Measurements from ENCODE around the gene GPX3.

The GPX3 gene

DNA sequence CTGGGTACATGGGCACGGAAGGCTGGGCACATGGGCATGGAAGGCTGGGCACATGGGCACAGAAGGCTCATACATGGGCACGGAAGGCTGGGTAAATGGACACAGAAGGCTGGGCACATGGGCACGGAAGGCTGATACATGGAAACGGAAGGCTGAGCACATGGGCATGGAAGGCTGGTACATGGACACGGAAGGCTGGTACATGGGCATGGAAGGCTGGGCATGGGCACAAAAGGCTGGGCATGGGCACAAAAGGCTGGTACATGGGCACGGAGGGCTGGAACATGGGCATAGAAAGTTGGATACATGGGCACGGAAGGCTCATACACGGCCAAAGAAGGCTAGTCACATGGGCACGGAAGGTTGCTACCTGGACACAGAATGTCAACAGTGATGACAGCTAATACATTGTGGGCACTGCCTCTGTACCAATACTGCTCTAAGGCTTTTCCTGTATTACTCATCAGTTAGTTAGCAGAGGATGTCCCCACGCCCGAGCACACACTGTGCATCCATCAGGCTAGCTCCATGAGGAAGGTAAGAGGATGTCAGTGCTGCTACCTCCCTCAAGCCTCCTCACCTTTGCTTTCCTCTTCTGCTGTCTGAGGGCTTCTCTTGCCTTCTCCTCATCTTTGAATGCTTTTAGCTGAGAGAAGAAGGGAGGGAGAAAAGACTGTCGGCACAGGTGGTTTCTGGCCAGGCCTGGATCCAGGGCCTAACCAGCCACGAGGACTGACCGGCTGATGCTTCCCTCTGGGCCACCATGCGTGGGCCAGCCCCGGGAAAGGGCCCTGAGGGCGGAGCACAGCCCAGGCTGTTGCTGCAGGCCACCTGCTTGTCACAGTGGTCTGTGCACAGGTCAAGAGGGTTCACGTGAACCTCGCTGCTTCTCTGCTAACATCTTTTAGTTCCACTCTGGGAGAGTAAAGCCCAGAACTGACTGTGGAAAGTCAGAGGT is 14.3 kb downstream of the GPX3 start:
- no peak for DNase-seq

DNA sequence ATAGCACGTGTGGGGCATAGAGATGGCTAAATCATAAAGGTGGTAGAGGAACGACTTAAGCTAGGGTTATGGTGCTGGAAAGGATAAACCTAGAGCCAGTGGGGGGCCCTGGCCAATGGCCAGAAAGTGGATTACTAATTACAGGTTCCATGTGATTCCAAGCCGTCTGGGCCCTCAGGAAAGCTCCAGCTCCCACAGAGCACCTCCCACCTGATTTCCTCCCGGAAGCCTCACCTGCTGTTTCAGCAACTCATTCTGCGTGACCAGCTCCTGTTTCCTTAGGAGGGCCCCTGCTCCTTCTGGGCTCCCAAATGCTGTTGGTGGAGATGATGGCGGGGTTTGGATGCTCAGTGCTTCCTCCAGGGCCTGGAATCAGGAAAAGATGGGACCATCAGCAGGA is 16.2 kb downstream of the GPX3 start:
- DNase-seq, result no peak

DNA sequence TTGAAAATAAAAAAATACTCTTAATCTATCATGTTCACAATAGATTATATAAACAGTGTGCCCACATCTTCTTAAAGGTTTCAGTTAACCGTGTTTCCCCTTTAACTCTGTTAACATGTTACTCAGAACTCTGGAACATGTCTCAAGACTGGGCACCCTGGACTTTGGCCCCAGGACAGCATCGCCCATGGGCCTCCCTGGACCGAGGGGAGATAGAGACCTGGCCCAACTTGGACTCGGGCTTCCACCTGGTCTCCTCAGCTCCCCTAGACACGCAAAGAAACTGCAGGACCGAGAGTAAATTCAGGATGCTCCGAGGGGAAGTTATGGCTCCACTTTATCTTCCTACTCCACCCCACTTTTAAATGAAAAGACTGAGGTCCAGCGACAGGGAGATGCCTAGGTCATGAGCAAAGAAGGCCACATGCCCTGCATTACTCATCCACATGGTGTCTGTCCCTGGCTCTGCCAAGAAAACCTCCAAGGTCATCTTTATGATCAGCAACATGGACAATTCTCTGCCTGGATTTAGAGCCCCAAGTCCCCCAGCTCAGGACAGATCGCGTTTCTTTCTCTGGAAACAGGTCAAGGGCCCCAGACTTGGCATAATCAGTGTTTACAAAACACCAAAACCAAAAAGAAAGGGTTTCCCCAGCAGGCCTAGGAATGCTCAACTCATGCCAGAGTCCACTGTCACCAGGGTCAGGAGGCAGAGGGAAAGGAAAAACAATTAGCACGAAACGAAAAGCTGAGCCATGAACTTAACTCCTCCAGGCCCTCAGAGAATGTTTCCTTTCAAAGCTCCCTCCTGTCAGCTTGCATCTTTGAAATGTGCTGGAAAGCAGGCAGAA is 17.4 kb downstream of the GPX3 start:
- DNase-seq, result no peak

DNA sequence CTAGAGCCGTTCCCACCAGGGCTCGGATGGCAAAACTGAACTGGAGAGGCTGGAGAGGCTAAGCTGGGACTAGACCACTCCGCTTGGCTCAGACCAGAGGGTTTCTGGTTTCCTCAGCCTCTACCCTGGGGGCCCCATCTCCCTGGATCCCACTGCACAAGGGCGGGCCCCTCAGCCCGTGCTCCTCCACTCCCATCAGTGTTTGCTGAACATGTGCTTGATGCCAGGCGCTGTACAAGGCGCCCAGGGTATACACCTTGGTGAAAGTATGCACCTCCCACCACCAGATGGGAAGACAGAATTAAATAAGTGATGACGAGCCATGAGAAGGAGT is 18.0 kb downstream of the GPX3 start:
- no peak for DNase-seq

DNA sequence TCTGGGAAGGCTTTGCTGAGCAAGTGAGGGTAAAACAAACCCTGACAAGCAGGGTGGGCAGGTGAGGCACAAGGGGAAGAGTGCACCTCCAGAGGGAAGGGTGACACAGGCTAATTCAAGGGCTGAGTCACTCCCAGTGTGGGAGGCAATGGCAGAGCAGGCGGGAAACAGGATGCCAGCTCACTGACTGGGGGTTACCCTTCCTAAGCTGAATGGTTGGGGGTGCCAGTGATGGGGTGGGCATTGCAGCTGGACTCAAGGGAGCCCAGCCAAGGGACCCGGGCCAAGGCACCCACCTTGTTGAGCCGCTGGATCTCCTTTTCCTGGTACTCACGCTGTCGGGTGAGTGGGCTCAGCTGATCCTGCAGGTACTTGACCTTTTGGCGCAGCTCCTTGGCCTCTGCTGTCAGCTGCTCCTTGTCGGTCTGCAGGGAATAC is 18.4 kb downstream of the GPX3 start:
- DNase-seq, result no peak

DNA sequence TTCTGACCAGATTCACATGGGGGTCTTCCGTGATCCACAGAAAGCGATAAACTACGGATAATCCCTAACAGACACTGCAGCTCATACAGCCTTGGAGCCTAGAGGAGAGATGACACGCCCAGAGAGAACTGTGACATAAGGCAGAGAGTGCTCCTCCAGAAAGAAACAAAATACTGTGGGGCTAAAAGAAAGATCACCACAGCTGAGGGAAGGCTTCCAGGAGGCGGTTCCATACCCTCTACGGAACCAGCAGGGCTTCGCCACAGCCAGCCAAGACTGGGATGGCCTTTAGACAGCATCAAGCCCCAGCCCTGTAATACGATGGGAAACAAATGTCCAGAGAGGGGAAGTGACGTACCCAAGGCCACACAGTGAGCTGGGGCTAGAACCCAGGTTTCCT is 19.3 kb downstream of the GPX3 start:
- no peak for DNase-seq

DNA sequence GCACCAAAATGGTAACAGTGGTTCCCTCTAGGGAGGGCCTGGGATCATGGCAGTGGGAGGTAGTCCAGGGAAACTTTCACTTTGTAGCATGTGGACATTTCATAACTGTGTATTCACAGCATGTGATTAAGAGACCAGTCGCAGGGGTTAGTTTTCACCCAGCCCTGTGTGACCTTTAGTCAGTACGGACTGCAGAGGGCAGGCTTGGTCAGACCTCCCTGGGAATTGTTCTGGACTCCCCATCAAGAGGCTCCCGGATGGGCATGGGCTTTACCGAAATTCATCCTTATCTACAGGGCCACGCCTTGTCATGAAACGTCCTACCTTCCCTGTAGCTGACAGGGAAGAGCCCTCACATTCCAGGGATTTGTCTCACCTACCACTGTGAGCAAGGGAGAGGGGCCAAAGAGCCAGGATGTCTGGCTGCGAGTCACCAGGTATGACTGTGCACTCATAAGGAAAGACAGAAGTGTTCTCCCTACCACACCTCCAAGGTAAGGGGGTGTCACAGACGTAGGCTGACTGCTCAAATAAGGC is 19.9 kb downstream of the GPX3 start:
- DNase-seq, result no peak

DNA sequence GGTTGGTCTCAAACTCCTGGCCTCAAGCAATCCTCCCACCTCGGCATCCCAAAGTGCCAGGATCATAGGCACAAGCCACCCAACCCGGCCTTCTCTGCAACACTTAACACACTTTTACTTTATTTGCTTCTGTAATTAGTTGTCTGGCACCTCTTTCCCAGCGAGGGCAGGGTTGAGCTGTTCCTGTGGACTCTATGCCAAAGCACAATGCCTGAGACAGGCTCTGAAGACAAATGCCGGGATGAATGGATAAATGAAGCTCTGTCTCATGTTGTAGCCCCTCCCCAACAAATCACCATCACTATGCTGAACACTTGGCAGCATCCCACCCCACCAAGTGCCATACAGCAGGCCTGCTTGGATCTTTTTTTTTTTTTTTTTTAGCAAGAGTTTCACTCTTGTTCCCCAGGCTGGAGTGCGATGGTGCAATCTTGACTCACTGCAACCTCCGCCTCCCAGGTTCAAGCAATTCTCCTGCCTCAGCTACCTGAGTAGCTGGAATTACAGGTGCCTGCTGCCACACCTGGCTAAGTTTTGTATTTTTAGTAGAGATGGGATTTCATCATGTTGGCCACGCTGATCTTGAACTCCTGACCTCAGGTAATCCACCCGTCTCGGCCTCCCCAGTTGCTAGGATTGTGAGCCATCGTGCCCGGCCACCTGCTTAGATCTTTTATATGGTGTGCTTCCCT is 21.3 kb downstream of the GPX3 start:
- no peak for DNase-seq

DNA sequence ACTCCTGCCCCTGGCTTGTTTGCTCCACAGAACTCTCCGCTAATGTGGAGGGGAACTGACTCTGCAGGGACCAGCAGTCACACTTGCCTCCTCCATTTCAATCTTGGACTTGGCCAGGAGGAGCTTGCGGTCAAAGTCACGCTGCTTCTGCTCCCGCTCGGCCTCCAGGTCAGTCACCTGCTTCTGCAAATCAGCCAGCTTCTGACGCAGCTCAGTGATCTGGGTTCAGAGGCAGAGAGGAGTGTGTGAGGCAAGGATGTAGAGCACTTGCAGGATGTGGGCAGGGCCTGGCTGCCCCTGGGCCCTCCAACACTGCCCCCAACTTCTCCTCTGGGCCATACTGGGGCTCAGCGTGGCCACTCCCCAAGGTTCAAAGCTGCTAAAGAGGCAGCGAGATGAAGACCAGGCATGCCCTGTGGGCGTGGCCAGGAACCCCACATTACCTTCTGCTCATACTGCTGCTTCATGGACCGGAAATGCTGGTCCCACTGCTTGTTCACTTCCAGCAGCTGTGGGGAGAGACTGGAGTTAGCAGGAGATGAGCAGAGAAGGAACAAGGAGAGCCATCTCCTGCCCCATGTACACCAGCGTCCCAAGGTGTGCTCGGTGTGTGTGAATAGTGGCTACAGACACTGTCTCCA is 22.2 kb downstream of the GPX3 start:
- DNase-seq, result no peak

DNA sequence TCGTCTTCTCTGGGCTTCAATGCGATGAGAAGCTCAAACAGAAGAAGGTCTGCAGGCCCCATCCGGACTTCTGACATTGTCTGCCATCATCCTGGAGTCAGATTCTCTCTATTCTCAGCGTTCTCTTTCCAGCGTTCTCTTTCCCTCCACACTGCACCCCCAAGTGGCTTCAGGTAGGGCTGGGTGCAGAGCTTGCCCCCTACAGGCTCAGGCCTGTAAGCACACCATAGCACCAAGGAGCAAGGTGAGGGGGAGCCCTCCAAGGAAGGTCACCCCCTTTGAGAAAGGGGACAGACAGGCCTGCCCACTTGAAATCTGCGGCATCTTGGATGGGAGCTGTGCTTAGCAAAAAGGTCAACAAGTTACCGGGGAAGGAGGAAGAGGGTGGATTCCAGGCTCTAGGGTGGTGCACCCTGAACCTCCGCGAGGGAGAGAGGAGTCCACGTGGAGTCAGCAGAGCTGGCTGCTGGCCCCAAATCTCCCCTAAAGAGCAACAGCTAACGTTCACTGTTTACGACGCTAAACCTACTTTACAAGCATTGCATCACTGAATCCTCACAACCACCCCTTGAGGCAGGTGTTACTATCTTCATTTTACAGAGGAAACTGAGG is 27.5 kb downstream of the GPX3 start:
- DNase-seq, result peak; percentile 69

DNA sequence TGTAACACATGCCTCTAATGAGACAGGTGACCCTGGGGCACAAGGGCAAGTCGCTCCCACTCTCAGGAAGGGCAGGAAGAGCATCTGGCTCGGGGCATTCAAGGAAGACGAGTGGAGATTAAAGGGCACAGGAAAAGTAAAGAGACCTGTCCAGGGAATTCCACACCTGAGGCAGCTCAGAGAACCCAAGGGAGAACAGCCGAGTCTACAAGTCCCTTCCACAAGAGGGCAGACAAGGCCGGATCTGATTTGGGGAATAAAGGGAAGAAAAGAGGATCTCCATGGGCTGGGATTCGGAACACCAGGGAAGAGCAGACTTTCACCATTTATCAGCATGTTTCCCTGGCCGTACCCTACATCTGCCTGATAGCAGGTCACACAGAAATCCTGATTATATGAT is 28.1 kb downstream of the GPX3 start:
- DNase-seq, result no peak

DNA sequence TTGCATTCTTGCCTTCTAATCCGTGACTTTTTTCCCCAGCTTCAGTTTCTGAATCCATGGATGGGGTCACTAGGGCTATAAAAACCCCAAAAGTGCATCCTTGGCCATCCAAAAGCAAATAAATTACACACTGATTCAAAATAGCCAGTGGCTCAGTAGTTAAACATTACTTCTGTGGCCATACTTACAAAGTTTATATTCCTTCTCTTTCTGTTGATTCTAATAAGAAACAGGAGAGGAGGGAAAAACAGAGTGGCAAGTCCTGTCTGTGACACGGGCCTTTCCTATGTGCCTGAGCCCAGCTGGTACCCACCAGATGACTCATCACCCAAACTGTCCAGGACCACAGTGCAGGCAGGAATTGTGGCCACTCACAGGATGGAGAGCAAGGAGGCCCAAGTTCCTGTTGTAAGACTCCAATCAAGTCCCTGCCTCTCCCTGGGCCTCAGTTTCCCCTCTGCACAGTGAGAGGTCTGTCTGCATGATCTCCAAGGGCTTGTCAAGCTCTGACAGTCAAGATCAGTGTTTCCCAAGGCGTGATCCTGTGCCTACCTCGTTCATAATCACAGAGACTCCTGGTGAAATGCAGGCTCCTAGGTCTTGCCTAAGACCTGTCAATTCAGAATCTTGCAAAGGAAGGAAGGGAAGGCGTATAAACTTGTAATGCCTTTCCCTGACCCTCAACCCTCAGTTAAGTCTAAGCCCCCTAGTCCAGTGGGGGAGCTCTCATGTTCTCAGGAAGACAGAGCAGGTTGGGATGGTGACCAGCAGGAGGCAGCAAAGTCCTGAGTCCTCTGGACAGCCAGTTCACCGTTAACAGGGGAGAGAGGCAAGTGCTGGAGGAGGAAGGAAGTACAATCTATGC is 30.9 kb downstream of the GPX3 start:
- DNase-seq, result peak; percentile 94

DNA sequence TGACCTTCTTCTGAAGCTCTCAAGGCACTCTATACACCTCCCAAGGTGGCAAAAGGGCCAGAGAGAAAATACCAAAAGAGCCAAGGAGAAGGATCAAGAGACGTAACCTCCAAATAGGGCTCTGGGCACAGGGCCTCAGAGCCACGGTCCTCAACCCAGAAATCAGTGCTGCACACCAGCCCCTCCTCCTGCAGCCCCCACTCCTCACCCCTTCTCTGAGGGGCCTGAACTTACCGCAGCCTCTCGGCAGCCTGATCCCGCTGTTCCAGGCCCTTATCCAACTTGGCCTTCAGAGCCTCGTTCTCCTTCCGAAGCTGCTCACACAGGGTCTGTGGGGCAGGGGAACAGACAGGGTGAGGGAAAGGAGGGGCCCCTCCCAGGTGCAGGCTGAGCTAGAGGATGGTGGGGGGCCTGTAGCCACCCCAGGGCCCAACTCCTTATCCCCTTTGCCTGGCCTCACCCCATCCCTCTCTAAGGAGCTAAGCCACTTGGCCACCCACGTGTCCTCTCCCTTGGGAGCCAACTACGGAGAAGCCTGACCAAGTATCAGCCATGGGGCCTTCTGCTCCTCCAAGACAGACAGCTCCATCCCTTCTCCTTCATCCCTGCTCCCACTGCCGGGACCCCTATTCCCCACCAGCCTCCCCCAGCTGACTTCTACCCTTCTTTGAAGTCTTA is 31.7 kb downstream of the GPX3 start:
- DNase-seq, result no peak

DNA sequence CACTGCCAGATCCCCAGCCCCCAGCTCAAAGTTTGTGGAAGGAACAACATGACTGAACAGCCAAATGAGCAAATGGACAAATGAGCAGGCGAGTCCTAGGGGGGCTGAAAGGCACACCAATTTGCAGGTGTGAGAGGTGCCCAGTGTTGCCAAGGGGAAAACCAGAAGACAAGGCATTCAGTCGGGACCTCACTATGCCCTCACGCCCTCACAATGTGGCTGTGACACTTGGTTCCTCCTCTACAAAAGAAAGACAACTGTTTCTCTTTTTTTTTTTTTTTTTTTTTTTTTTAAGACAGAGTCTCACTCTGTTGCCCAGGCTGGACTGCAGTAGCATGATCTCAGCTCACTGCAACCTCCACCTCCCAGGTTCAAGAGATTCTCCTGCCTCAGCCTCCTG is 32.4 kb downstream of the GPX3 start:
- DNase-seq, result no peak

DNA sequence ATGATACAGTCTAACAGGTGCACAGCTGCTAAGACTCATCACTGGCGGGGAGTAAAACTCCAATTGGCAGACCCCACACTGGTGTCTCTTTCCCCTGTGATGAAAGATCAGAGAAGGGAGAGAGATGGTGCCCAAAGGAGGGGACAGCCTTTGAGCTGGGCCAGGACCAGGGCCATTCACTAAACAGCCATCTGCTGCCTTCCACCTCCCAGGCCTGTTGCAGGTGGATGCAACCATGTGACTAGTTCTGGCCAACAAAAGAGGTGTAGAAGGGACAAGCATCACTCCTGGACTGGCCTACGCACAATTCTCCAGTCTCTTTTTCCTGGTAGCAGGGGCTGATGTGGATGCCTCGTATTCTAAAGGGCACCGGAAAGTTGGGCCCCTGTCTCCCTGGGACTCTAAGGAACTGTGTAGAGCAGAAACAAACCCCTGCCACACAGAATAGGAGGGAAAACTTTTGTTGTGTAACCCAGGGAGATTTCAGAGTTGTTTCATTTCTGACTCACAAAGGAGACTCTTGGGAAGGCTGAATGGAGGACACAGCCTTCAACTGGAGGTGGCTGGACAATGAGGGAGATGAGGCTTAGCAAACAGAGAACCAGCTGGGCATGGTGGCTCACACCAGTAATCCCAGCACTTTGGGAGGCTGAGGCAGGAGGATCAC is 33.5 kb downstream of the GPX3 start:
- no peak for DNase-seq

DNA sequence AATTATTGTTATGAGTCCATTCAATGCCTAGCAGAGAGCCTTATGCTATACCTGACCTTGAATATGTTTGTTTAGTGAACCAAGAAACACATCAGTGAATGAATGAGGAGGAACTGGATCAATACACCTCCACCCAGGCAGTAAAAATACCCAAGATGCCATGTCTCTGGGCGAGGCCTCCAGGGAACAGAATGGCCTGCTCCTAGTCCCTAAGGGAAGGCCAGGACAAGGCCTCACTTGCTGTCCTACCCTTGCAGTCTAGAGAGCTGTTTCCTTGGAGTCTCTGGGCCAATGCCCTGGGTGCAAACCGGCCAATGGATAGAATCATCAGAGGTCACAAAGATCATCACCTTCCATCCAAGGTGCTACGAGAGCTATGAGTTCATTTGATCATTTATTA is 34.3 kb downstream of the GPX3 start:
- no peak for DNase-seq

DNA sequence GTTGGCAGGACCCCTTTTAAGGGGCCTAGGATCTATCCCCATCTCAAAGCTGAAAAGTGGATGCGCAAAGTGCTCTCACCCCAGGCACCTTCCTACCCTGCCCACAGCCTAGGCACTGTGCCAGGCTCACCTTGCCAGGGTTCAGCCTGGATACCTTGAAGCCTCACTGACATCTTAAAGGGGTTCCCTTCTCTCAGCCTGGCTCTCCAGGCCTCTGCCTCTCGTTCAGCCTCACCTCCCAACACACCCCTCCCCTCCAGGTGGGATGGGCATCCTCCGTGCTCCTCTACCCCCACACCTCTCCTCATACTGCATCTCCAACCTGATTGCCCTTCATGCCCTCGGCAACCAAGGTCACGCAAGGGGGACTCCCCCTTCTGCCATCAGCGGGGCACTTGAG is 34.9 kb downstream of the GPX3 start:
- no peak for DNase-seq

DNA sequence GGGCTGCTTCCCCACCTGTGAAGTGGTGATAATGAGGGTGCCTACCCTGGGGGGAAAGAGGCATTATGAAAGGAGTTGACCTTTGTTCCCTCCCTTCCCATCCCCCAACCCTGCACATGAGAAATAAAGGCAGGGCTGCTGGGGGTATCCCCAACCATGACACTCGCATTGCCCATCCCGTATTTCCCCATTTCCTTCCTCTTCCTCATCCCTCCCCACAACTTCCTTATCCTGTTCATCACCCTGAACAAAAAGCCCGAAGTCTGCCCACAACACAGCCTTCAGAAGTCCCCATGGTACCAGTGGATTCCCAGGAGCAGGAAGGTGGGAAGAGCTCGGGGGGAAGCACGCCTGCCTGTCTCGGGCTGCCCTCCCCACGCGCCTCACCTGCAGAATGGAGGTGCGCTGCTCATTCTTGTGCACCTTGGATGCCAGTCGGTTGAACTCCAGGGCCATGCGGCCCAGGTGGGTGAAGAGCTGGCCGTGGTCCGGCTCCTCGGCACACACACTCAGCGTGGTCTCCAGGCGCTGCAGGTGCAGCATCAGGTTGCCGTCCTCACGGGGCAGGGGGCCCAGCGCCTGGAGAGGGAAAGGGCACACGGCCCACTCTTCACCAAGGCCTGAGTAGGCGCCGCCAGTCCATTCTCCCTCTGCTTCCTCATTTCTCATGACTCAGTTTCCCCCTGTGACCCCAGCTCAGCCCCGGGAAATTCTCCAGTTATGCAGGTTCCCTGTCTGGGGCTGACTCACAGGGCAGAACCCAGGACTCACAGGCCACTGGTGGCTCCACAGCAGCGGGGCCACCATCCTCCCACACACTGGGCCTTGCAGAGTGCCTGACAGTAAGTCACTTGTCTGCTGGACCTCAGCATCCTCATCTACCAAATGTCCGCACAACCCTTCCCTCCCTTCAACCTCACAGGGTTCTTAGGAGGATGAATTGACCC is 36.3 kb downstream of the GPX3 start:
- DNase-seq, result no peak

DNA sequence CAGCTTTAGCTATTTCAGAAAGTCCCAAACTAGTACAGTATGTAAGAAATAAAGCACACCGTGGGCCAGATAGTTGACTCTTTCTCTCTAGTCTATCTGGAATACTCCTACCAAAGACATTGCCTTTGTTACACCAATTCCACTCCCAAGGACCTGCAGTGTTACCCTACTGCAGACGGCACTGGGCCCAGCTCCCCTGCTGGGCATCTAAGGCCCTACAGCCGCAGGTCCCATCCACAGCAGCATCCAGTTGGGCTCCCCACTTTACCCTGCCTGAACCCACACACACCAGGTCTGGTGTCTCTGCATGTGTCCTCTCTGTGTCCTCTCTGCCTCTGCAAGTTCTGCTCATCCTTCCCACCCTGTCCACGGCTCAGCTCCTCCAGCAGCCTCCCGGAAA is 37.9 kb downstream of the GPX3 start:
- no peak for DNase-seq
